Loucy (cell line): Measurements from ENCODE around the gene PLEKHA5.

Experiments
- H2AFZ ChIP-seq: fragments of 200-600 bp; sonication (generic); 2 replicates; pipeline ENCODE4 v1.6.0; 2016; ENCODE audit warnings: antibody characterized with exemption, mild to moderate bottlenecking, low read length, moderate library complexity
- H3F3A ChIP-seq: fragments of 200-600 bp; 2 replicates; pipeline ENCODE4 v1.6.0; 2016; ENCODE audit warnings: antibody characterized with exemption, low read depth, mild to moderate bottlenecking
- H3K27me3 ChIP-seq: fragments of 200-600 bp; sonication (generic); 2 replicates; pipeline ENCODE4 v1.6.1; 2014; ENCODE audit warnings: low read length, mild to moderate bottlenecking; ENCODE audit not compliant: insufficient read depth, poor library complexity, severe bottlenecking
- H3K36me3 ChIP-seq: fragments of 200-600 bp; sonication (generic); 2 replicates; pipeline ENCODE4 v1.6.1; 2016; ENCODE audit warnings: low read length; ENCODE audit not compliant: insufficient read depth
- H3K4me1 ChIP-seq: fragments of 200-600 bp; sonication (generic); 2 replicates; pipeline ENCODE4 v1.5.1; 2014; ENCODE audit warnings: low read length, mild to moderate bottlenecking; ENCODE audit not compliant: insufficient read depth, poor library complexity, severe bottlenecking
- H3K4me2 ChIP-seq: fragments of 200-600 bp; sonication (generic); 2 replicates; pipeline ENCODE4 v1.6.0; 2014; ENCODE audit warnings: antibody characterized with exemption, low read length, low read depth, mild to moderate bottlenecking; ENCODE audit not compliant: poor library complexity, severe bottlenecking
- H3K4me3 ChIP-seq: fragments of 200-600 bp; sonication (generic); 2 replicates; pipeline ENCODE4 v1.5.1; 2014; ENCODE audit warnings: low read length, mild to moderate bottlenecking, mixed read lengths; ENCODE audit not compliant: poor library complexity, severe bottlenecking
- H3K79me2 ChIP-seq: fragments of 200-600 bp; sonication (generic); 2 replicates; pipeline ENCODE4 v1.6.1; 2014; ENCODE audit warnings: low read length; ENCODE audit not compliant: insufficient read depth
- H3K9ac ChIP-seq: fragments of 200-600 bp; sonication (generic); 2 replicates; pipeline ENCODE4 v1.6.0; 2014; ENCODE audit warnings: mild to moderate bottlenecking, low read depth, low read length, moderate library complexity; ENCODE audit not compliant: poor library complexity, severe bottlenecking
- H3K9me2 ChIP-seq: fragments of 200-600 bp; sonication (generic); replicated peaks from 2 replicates; pipeline ENCODE4 v1.6.1; 2016; ENCODE audit warnings: low read depth, low read length, mixed read lengths
- H3K9me3 ChIP-seq: fragments of 200-600 bp; sonication (generic); 2 replicates; pipeline ENCODE4 v1.6.1; 2014; ENCODE audit warnings: mild to moderate bottlenecking, antibody characterized with exemption, low read length, low read depth; ENCODE audit not compliant: insufficient read depth
- H4K20me1 ChIP-seq: fragments of 200-600 bp; sonication (generic); 2 replicates; pipeline ENCODE4 v1.6.0; 2014; ENCODE audit warnings: antibody characterized with exemption, low read length, mild to moderate bottlenecking; ENCODE audit not compliant: insufficient read depth, poor library complexity, severe bottlenecking
- CTCF ChIP-seq: fragments of 200-600 bp; sonication (generic); conservative IDR thresholded peaks from 2 replicates; pipeline ENCODE4 v1.5.1; 2014; ENCODE audit warnings: mild to moderate bottlenecking, antibody characterized with exemption, low read length
- EZH2phosphoT487 ChIP-seq: fragments of 200-600 bp; IDR thresholded peaks from 2 replicates; pipeline ENCODE4 v1.6.1; 2018; ENCODE audit warnings: antibody characterized with exemption, mild to moderate bottlenecking, moderate library complexity, borderline replicate concordance

The PLEKHA5 gene

GRCh38 chr12:19179986-19180385, 50.5 kb downstream of the PLEKHA5 start:
- no peaks in the 10 kb centered on the region for H3K9me2 ChIP-seq
- no peaks in the 10 kb centered on the region for H3F3A ChIP-seq
- TF ChIP-seq EZH2phosphoT487 = no peak
- H2AFZ ChIP-seq = no peak overlapping the region
- H3K79me2 ChIP-seq = no peaks in the 10 kb centered on the region
- H3K4me1 ChIP-seq = no peaks in the 10 kb centered on the region
- H4K20me1 ChIP-seq = no peaks in the 10 kb centered on the region
- H3K4me2 ChIP-seq = no peak overlapping the region
- no peak overlapping the region for H3K4me3 ChIP-seq
- H3K36me3 ChIP-seq = no peaks in the 10 kb centered on the region
- no peak overlapping the region for H3K9ac ChIP-seq
- no peaks in the 10 kb centered on the region for H3K27me3 ChIP-seq
- no peaks in the 10 kb centered on the region for H3K9me3 ChIP-seq

- Histone ChIP-seq H3K4me1 (no peaks in the 10 kb centered on the region), H3K9ac (no peak overlapping the region), H4K20me1 (no peaks in the 10 kb centered on the region), H2AFZ (no peak overlapping the region), H3K9me2 (no peaks in the 10 kb centered on the region), H3F3A (no peaks in the 10 kb centered on the region), H3K4me3 (no peak overlapping the region), H3K4me2 (no peak overlapping the region), H3K79me2 (no peaks in the 10 kb centered on the region), H3K27me3 (no peaks in the 10 kb centered on the region), H3K9me3 (no peaks in the 10 kb centered on the region), H3K36me3 (no peaks in the 10 kb centered on the region)
- TF ChIP-seq EZH2phosphoT487 (no peak), CTCF (peak; percentile 55)
These were observed 52.3 kb downstream of the PLEKHA5 start for GRCh38 chr12:19181666-19182426.

- Histone ChIP-seq H3K36me3 (no peaks in the 10 kb centered on the region), H3K4me1 (no peaks in the 10 kb centered on the region), H3K79me2 (no peaks in the 10 kb centered on the region), H3K9me3 (no peaks in the 10 kb centered on the region), H3K9me2 (no peaks in the 10 kb centered on the region), H3K4me2 (no peak overlapping the region), H3K27me3 (no peaks in the 10 kb centered on the region), H3K9ac (no peak overlapping the region), H3F3A (no peaks in the 10 kb centered on the region), H3K4me3 (no peak overlapping the region), H4K20me1 (no peaks in the 10 kb centered on the region), H2AFZ (no peak overlapping the region)
- TF ChIP-seq EZH2phosphoT487 (no peak), CTCF (peak; percentile 25; the same call in 1 of the 2 replicates)
These were observed 53.7 kb downstream of the PLEKHA5 start for GRCh38 chr12:19183121-19183838.
